GM19193 (cell line): Measurements from ENCODE around the gene BTBD17.

Experiments used
- POLR2A ChIP-seq: IDR thresholded peaks from 4 replicates; pipeline ENCODE4 v1.6.1; 2011; ENCODE audit not compliant: insufficient read depth, insufficient read length; ENCODE audit errors: extremely low read depth

The BTBD17 gene

GRCh38 chr17:74336307-74336706 is 25.4 kb downstream of the BTBD17 start:
- no peak for TF ChIP-seq POLR2A

- TF ChIP-seq POLR2A = no peak
These were observed 26.1 kb downstream of the BTBD17 start for GRCh38 chr17:74335529-74336062.

GRCh38 chr17:74334393-74335039 is 27.2 kb downstream of the BTBD17 start:
- no peak for TF ChIP-seq POLR2A

GRCh38 chr17:74332763-74333283 is 28.8 kb downstream of the BTBD17 start:
- no peak for TF ChIP-seq POLR2A

GRCh38 chr17:74332017-74332650 is 29.5 kb downstream of the BTBD17 start:
- no peak for TF ChIP-seq POLR2A

- no peak for TF ChIP-seq POLR2A
These were observed 31.2 kb downstream of the BTBD17 start for GRCh38 chr17:74330446-74330845.

- no peak for TF ChIP-seq POLR2A
These were observed 32.3 kb downstream of the BTBD17 start for GRCh38 chr17:74329378-74329777.

- TF ChIP-seq POLR2A = no peak
These were observed 33.2 kb downstream of the BTBD17 start for GRCh38 chr17:74328487-74328886.

- TF ChIP-seq POLR2A = no peak
These were observed 35.2 kb downstream of the BTBD17 start for GRCh38 chr17:74326506-74326905.

- no peak for TF ChIP-seq POLR2A
These were observed 35.8 kb downstream of the BTBD17 start, which contains the start of gene KIF19 for GRCh38 chr17:74325743-74326379. Gene KIF19 (plus strand): TSS chr17:74326226. CDS start chr17:74326350, 124 bp downstream.

GRCh38 chr17:74325376-74325742 is 36.3 kb downstream of the BTBD17 start:
- TF ChIP-seq POLR2A = no peak

- no peak for TF ChIP-seq POLR2A
These were observed 37.1 kb downstream of the BTBD17 start for GRCh38 chr17:74324521-74324920.

- no peak for TF ChIP-seq POLR2A
These were observed 43.3 kb downstream of the BTBD17 start for GRCh38 chr17:74318391-74318790.

- no peak for TF ChIP-seq POLR2A
These were observed 44.6 kb downstream of the BTBD17 start for GRCh38 chr17:74317071-74317470.

GRCh38 chr17:74316220-74316619 is 45.4 kb downstream of the BTBD17 start:
- TF ChIP-seq POLR2A = no peak
